CD4-positive, CD25-positive, alpha-beta regulatory T cell (primary cell): ENCODE results near the gene BLACAT1. TPM values are rescaled to one million over a fixed set of nuclear protein-coding genes. Genes with fewer than 3 reads are reported as not detected.
"Not testable (repeated sequence)": the region's sequence is repeated elsewhere in the genome, so short reads cannot be mapped to it uniquely, and the experiment has no call there.

ENCODE experiments used
- ATAC-seq, 2 donors: fragments of 150-1000 bp; cut with Tn5 transposase; one replicate each; pipeline ENCODE4 v1.10.0; 2021; ENCODE audit warnings: low read depth in 2 of 2, moderate number of reproducible peaks in 2 of 2, moderate library complexity in 1 of 2
- DNase-seq, 3 donors: peaks; one replicate each; pipeline versions ENCODE4 v3.0.0 to v3.0.0-alpha.2; 2012 to 2022; ENCODE audit warnings: mixed read lengths in 1 of 3
- H3K27ac ChIP-seq: one replicate; pipeline ENCODE4 v1.7.0; 2013; ENCODE audit warnings: mild to moderate bottlenecking, low read length; ENCODE audit not compliant: insufficient read depth, poor library complexity, severe bottlenecking
- H3K27me3 ChIP-seq: one replicate; pipeline ENCODE4 v1.7.0; 2013; ENCODE audit warnings: low read length; ENCODE audit not compliant: control insufficient read depth, insufficient read depth
- H3K36me3 ChIP-seq: one replicate; pipeline ENCODE4 v1.7.0; 2013; ENCODE audit warnings: mild to moderate bottlenecking, low read length, moderate library complexity; ENCODE audit not compliant: control insufficient read depth, insufficient read depth
- H3K4me1 ChIP-seq: 2 replicates; pipeline ENCODE4 v1.7.0; 2013; ENCODE audit warnings: mild to moderate bottlenecking, low read length; ENCODE audit not compliant: insufficient read depth, control insufficient read depth, poor library complexity, severe bottlenecking
- H3K4me3 ChIP-seq: one replicate; pipeline ENCODE4 v1.7.0; 2013; ENCODE audit warnings: low read depth, mild to moderate bottlenecking, low read length, moderate library complexity
- H3K9me3 ChIP-seq, 2 experiments: 1 replicate in 1 of 2; 2 replicates in 1 of 2; pipeline ENCODE4 v1.7.0; 2013; ENCODE audit warnings: low read length in 2 of 2, mild to moderate bottlenecking in 1 of 2, moderate library complexity in 1 of 2; ENCODE audit not compliant: control insufficient read depth in 2 of 2
- H3K27ac Mint-ChIP-seq, 3 donors: one replicate each; pipeline ENCODE4 v1.8.0; 2020 to 2022; ENCODE audit warnings: mild to moderate bottlenecking in 3 of 3, mixed read lengths in 3 of 3, moderate library complexity in 2 of 3
- H3K27me3 Mint-ChIP-seq: one replicate; pipeline ENCODE4 v1.8.0; 2022; ENCODE audit warnings: mild to moderate bottlenecking, mixed read lengths
- H3K36me3 Mint-ChIP-seq: one replicate; pipeline ENCODE4 v1.8.0; 2020; ENCODE audit warnings: mixed read lengths
- H3K4me1 Mint-ChIP-seq, 4 donors: one replicate each; pipeline ENCODE4 v1.8.0; 2020 to 2022; ENCODE audit warnings: mixed read lengths in 4 of 4, mild to moderate bottlenecking in 1 of 4
- H3K4me3 Mint-ChIP-seq, 4 donors: one replicate each; pipeline ENCODE4 v1.8.0; 2020 to 2022; ENCODE audit warnings: mild to moderate bottlenecking in 4 of 4, mixed read lengths in 4 of 4, moderate library complexity in 3 of 4
- H3K9me3 Mint-ChIP-seq, 7 donors: one replicate each; pipeline ENCODE4 v1.8.0; 2020 to 2022; ENCODE audit warnings: mixed read lengths in 7 of 7, mild to moderate bottlenecking in 3 of 7, moderate library complexity in 2 of 7
- polyA plus RNA-seq, 4 donors: library from polyadenylated mRNA; unstranded; fragments of 300-500 nt; fragmentation: Illumina TruSeq; gene quantifications; one replicate each; pipeline ENCODE4 v1.2.3, GENCODE V29; 2021
- total RNA-seq: library from RNA; stranded (reverse); gene quantifications from one replicate; pipeline ENCODE4 v1.2.3, GENCODE V29; 2022

The BLACAT1 gene
- total and polyA plus RNA-seq, 5 donors from 2014 or later: 0.15 TPM; not detected in 4

DNA sequence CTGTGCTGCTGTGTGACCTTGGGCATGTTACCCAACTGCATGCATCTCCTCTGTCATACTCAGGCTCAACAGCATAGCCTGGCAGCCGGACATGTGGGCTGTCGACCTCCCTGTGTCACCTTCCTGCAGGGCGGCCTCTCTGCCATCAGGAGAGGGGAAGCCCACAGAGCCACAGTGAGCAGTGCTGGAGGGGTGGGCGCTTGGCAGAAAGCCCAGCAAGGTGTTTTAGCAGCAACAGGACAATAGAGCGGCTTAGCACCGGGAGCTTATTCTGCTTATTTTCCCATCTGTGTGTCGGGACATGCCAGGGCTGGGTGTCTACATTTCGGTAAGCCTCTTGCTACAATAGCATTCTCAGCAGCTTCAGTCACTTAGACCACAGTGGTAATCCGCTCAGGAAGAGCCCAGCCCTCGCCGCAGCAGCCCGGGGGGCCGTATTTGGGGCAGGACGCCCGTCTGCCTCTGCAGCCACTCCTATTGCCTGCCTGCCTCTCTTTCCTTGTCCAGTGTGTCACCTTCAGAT, 25.8 kb upstream of the BLACAT1 start:
- H3K4me3 Mint-ChIP-seq: no peak overlapping the region
- no peak overlapping the region for H3K27ac ChIP-seq
- peaks cover 18% of the 10 kb centered on the region for H3K4me1 ChIP-seq
- H3K36me3 ChIP-seq: no peaks in the 10 kb centered on the region
- no peak overlapping the region for H3K4me3 ChIP-seq
- H3K27ac Mint-ChIP-seq: peak overlapping the region in 1 of 3 donors; percentile 41
- H3K9me3 Mint-ChIP-seq: peaks cover 0 to 2% (median 0%) of the 10 kb centered on the region in 7 donors
- ATAC-seq (no peak), DNase-seq (no peak)
- H3K4me1 Mint-ChIP-seq: peaks cover 4 to 28% (median 15%) of the 10 kb centered on the region in 4 donors
- H3K9me3 ChIP-seq: no peaks in the 10 kb centered on the region
- peaks cover 34% of the 10 kb centered on the region for H3K27me3 Mint-ChIP-seq
- no peaks in the 10 kb centered on the region for H3K27me3 ChIP-seq
- no peaks in the 10 kb centered on the region for H3K36me3 Mint-ChIP-seq

DNA sequence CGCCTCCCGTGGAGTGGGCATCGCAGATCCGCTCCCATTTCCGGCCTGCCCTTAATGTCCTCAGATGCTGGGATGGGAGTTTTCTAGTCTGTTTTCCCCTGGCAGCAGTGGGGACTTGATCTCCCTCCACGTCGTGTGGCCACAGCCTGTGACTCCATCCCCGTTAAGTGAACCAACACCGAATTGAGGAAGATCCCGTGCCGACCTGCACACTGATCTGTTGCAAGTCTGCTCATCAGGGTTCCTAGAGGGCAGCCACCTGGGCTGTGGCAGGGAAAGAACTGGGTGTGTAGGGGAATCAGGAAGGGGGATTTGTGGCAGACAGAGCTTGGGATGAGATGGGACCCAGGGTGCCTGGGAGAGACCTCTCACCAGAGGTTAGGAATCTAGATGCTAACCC, 25.4 kb upstream of the BLACAT1 start:
- no peak overlapping the region for H3K27ac Mint-ChIP-seq
- H3K27ac ChIP-seq: no peak overlapping the region
- peaks cover 18% of the 10 kb centered on the region for H3K4me1 ChIP-seq
- peak overlapping the region in 1 of 4 donors; percentile 17 for H3K4me3 Mint-ChIP-seq
- no peak overlapping the region for H3K4me3 ChIP-seq
- peaks cover 0 to 2% (median 0%) of the 10 kb centered on the region in 7 donors for H3K9me3 Mint-ChIP-seq
- H3K36me3 Mint-ChIP-seq: no peaks in the 10 kb centered on the region
- ATAC-seq (no peak), DNase-seq (no peak)
- H3K4me1 Mint-ChIP-seq: peaks cover 4 to 27% (median 15%) of the 10 kb centered on the region in 4 donors
- H3K9me3 ChIP-seq: no peaks in the 10 kb centered on the region
- H3K36me3 ChIP-seq: no peaks in the 10 kb centered on the region
- H3K27me3 ChIP-seq: no peaks in the 10 kb centered on the region
- peaks cover 34% of the 10 kb centered on the region for H3K27me3 Mint-ChIP-seq

DNA sequence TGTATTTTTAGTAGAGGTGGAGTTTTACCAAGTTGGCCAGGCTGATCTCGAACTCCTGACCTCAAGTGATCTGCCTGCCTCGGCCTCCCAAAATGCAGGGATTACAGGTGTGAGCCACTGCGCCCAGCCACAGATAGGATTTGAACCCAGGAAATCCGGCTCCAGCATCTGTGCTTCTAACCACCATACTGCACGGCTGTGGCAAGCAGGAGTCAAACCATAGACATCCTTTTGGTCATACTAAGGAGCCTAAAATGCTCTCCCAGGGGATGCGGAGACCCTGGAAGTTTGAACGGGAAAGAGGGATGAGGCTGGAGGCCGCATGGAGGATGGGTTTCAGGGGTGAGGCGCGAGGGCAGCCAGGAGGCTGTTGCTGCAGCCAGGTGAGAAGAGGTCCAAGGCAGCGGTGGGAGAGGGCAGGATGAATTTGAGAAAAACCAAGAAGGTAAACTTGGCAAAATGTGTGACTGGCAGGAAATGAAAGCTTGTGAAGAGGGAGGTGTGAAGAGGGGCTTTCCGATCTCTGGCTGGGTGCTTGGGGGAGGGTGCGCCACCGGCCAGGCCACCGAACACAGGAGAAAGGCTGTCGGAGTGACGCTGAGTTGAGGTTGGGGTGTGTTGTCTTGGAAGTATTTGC, 24.6 kb upstream of the BLACAT1 start:
- ATAC-seq (peak; percentile 42 to 59), DNase-seq (peak in 2 of 3 donors; percentile 25 to 43)
- no peak overlapping the region for H3K4me3 ChIP-seq
- H3K36me3 ChIP-seq: no peaks in the 10 kb centered on the region
- H3K36me3 Mint-ChIP-seq: no peaks in the 10 kb centered on the region
- peaks cover 14% of the 10 kb centered on the region for H3K4me1 ChIP-seq
- peaks cover 2 to 7% (median 5%) of the 10 kb centered on the region in 7 donors for H3K9me3 Mint-ChIP-seq
- peaks cover under 1% of the 10 kb centered on the region for H3K27me3 ChIP-seq
- peaks cover 1 to 3% of the 10 kb centered on the region in 2 experiments for H3K9me3 ChIP-seq
- no peak overlapping the region for H3K27ac ChIP-seq
- peaks cover 4 to 23% (median 14%) of the 10 kb centered on the region in 4 donors for H3K4me1 Mint-ChIP-seq
- peak overlapping the region in 1 of 3 donors; percentile 55 for H3K27ac Mint-ChIP-seq
- H3K4me3 Mint-ChIP-seq: peak overlapping the region in 2 of 4 donors; percentile 36 to 60
- peaks cover 33% of the 10 kb centered on the region for H3K27me3 Mint-ChIP-seq

DNA sequence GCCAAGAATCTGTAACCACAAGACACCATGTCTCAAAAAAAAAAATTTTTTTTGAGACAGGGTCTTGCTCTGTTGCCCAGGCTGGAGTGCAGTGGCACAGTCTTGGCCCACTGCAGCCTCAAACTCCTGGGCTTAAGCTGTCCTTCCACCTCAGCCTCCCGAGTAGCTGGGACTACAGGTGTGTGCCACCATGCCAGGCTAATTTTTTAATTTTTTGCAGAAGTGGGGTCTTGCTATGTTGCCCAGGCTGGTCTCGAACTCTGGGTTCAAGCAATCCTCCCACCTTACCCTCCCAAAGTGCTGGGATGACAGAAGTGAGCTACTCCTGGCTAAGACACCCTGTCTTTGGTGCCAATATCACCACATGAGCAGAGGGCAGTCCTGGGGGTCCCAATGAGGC, 23.1 kb upstream of the BLACAT1 start:
- H3K27ac Mint-ChIP-seq, H3K27me3 ChIP-seq, H3K4me3 Mint-ChIP-seq, H3K36me3 ChIP-seq, H3K27ac ChIP-seq, ATAC-seq, H3K36me3 Mint-ChIP-seq, H3K4me3 ChIP-seq, DNase-seq: not testable (repeated sequence)
- H3K4me1 ChIP-seq: peaks cover 11% of the 10 kb centered on the region
- peaks cover 2 to 18% (median 9%) of the 10 kb centered on the region in 7 donors for H3K9me3 Mint-ChIP-seq
- H3K9me3 ChIP-seq: peaks cover 12 to 16% of the 10 kb centered on the region in 2 experiments
- H3K27me3 Mint-ChIP-seq: peaks cover 41% of the 10 kb centered on the region
- peaks cover 4 to 20% (median 12%) of the 10 kb centered on the region in 4 donors for H3K4me1 Mint-ChIP-seq

DNA sequence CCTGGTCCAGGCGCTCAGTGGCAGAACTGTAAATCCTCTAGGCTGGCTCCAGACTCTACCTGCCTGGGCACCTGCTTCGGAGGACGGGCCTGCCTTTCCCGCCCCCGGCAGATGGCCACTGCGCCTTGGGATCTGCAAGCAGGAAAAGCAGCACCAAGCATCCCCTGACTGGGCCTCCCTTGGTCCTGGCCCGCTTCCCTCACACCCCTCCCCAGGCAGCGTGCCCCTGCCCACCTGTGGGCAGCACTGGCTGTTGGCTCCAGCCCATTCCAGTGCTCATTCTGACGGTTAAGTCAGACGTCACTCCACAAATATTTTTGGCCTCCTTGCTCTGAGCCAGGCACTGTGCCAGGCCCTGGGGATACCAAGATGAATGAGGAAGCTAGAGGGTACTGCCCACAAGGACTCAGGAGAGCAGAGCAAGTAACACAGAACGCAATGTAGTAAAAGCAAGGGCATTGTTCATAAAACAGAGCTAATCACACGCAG, 22.0 kb upstream of the BLACAT1 start:
- Histone ChIP-seq H3K27ac (no peak overlapping the region), H3K4me3 (no peak overlapping the region), H3K27me3 (peaks cover 6% of the 10 kb centered on the region), H3K36me3 (no peaks in the 10 kb centered on the region), H3K9me3 (peaks cover 12 to 16% of the 10 kb centered on the region in 2 experiments), H3K4me1 (peaks cover 11% of the 10 kb centered on the region)
- Mint-ChIP-seq H3K36me3 (no peaks in the 10 kb centered on the region), H3K27ac (no peak overlapping the region), H3K4me3 (peak overlapping the region in 1 of 4 donors; percentile 18), H3K4me1 (peaks cover 4 to 20% (median 12%) of the 10 kb centered on the region in 4 donors), H3K27me3 (peaks cover 42% of the 10 kb centered on the region), H3K9me3 (peaks cover 2 to 18% (median 9%) of the 10 kb centered on the region in 7 donors)
- no peak for DNase-seq
- no peak for ATAC-seq

DNA sequence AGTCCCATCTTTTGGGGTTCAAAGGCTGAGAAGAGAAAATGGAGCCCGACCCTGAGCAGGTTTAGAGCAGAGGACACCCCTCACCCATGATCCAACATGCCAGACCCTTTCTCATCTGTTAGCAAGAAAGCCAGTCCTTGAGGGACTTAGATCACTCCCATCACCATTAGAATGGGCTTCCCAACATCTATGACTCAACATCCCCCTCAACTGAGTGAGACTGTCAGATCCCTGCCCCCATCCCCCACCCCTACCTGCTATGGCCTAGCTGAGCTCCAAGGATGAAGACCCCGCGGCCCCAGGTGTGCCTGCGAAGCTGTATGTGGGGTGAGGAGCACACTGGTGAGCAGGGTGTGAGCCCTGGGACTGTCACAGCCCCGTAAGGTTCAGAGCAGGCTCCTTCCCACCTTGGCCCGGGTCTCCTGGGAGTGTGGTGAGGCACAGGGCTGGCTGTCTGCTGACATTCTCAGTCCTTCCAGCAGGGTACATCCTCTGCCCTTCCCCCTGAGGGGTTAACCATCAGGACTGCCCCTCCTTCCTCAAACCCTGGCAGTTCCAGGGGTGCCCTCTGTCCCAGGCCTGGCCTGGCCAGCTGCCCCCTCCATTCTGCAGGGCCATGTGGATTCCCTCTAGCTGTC, 21.4 kb upstream of the BLACAT1 start:
- DNase-seq (no peak), ATAC-seq (no peak)
- Mint-ChIP-seq H3K36me3 (no peaks in the 10 kb centered on the region), H3K27me3 (peaks cover 39% of the 10 kb centered on the region), H3K4me3 (no peak overlapping the region), H3K4me1 (peaks cover 4 to 20% (median 12%) of the 10 kb centered on the region in 4 donors), H3K9me3 (peaks cover 2 to 18% (median 9%) of the 10 kb centered on the region in 7 donors), H3K27ac (no peak overlapping the region)
- Histone ChIP-seq H3K9me3 (peaks cover 12 to 16% of the 10 kb centered on the region in 2 experiments), H3K4me3 (no peak overlapping the region), H3K4me1 (peaks cover 11% of the 10 kb centered on the region), H3K27me3 (peaks cover 6% of the 10 kb centered on the region), H3K27ac (no peak overlapping the region), H3K36me3 (no peaks in the 10 kb centered on the region)

DNA sequence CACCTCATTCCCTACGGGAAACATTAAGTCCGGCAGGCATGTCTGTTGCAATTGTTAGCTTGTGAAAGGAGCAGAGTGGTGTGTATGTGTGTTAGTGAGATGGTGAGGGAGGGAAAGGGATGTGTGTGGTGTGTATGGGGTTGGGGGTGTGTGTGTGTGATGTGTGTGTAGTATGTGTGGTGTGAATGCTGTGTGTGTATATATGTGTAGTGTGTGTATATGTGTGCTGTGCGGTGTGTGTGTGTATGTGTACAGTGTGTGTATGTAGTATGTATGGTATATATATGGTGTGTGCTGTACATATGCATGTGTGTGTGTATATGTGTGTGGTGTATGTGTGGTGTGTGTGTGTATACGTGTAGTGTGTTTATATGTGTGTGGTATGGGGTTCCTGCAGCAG, 20.8 kb upstream of the BLACAT1 start:
- DNase-seq: no peak
- Mint-ChIP-seq H3K4me1 (peaks cover 4 to 20% (median 12%) of the 10 kb centered on the region in 4 donors), H3K27ac (no peak overlapping the region), H3K4me3 (no peak overlapping the region), H3K9me3 (peaks cover 2 to 18% (median 13%) of the 10 kb centered on the region in 7 donors), H3K36me3 (no peaks in the 10 kb centered on the region), H3K27me3 (peaks cover 45% of the 10 kb centered on the region)
- H3K4me1 ChIP-seq: peaks cover 11% of the 10 kb centered on the region
- H3K9me3 ChIP-seq: peaks cover 12 to 16% of the 10 kb centered on the region in 2 experiments
- peaks cover 8% of the 10 kb centered on the region for H3K27me3 ChIP-seq
- H3K27ac ChIP-seq: no peak overlapping the region
- H3K36me3 ChIP-seq: no peaks in the 10 kb centered on the region
- no peak for ATAC-seq
- H3K4me3 ChIP-seq: no peak overlapping the region
